ENCODE measurements around the gene TTC23.
"Not testable (repeated sequence)": the region's sequence is repeated elsewhere in the genome, so short reads cannot be mapped to it uniquely, and the experiment has no call there.

TTC23 gene

GRCh38 chr15:99250494-99250856 lies 1.1 kb upstream of the TTC23 start:
- DNase-seq (ENCODE audit: low read depth in 1 of 2, low spot score in 1 of 2): no peak

- no peak for DNase-seq (ENCODE audit: low read depth in 1 of 2, low spot score in 1 of 2)
Measured at GRCh38 chr15:99250001-99250400, 620 bp upstream of the TTC23 start.

GRCh38 chr15:99248000-99248715 lies 1.2 kb downstream of the TTC23 start:
- no peak for DNase-seq (ENCODE audit: low read depth in 1 of 2, low spot score in 1 of 2)

- no peak for DNase-seq (ENCODE audit: low read depth in 1 of 2, low spot score in 1 of 2)
Measured at GRCh38 chr15:99247062-99247461, 2.3 kb downstream of the TTC23 start.

GRCh38 chr15:99244306-99244705 lies 5.1 kb downstream of the TTC23 start:
- no peak for DNase-seq (ENCODE audit: low read depth in 1 of 2, low spot score in 1 of 2)

GRCh38 chr15:99241752-99242151 lies 7.6 kb downstream of the TTC23 start:
- DNase-seq (ENCODE audit: low read depth in 1 of 2, low spot score in 1 of 2): no peak

GRCh38 chr15:99239545-99240198 lies 9.7 kb downstream of the TTC23 start:
- DNase-seq (ENCODE audit: low read depth in 1 of 2, low spot score in 1 of 2): no peak

GRCh38 chr15:99238849-99239248 lies 10.5 kb downstream of the TTC23 start:
- DNase-seq (ENCODE audit: low read depth in 1 of 2, low spot score in 1 of 2): no peak

GRCh38 chr15:99234160-99234559 lies 15.2 kb downstream of the TTC23 start:
- DNase-seq (ENCODE audit: low read depth in 1 of 2, low spot score in 1 of 2): not testable (repeated sequence)

GRCh38 chr15:99232740-99233139 lies 16.6 kb downstream of the TTC23 start:
- DNase-seq (ENCODE audit: low read depth in 1 of 2, low spot score in 1 of 2): no peak

GRCh38 chr15:99230867-99231266 lies 18.5 kb downstream of the TTC23 start:
- no peak for DNase-seq (ENCODE audit: low read depth in 1 of 2, low spot score in 1 of 2)

GRCh38 chr15:99228120-99228770 lies 21.1 kb downstream of the TTC23 start:
- no peak for DNase-seq (ENCODE audit: low read depth in 1 of 2, low spot score in 1 of 2)

- DNase-seq (ENCODE audit: low read depth in 1 of 2, low spot score in 1 of 2): no peak
Measured at GRCh38 chr15:99226802-99227201, 22.6 kb downstream of the TTC23 start.

- DNase-seq (ENCODE audit: low read depth in 1 of 2, low spot score in 1 of 2): no peak
Measured at GRCh38 chr15:99224372-99225214, 24.8 kb downstream of the TTC23 start.

GRCh38 chr15:99213187-99213811 lies 36.1 kb downstream of the TTC23 start:
- peak; percentile 5 to 37 for DNase-seq (ENCODE audit: low read depth in 1 of 2, low spot score in 1 of 2)

GRCh38 chr15:99212406-99212805 lies 37.0 kb downstream of the TTC23 start:
- DNase-seq (ENCODE audit: low read depth in 1 of 2, low spot score in 1 of 2): no peak

- DNase-seq (ENCODE audit: low read depth in 1 of 2, low spot score in 1 of 2): no peak
Measured at GRCh38 chr15:99211926-99212325, 37.5 kb downstream of the TTC23 start.

- no peak for DNase-seq (ENCODE audit: low read depth in 1 of 2, low spot score in 1 of 2)
Measured at GRCh38 chr15:99210334-99210733, 39.0 kb downstream of the TTC23 start.

GRCh38 chr15:99209326-99209725 lies 40.1 kb downstream of the TTC23 start:
- no peak for DNase-seq (ENCODE audit: low read depth in 1 of 2, low spot score in 1 of 2)

- no peak for DNase-seq (ENCODE audit: low read depth in 1 of 2, low spot score in 1 of 2)
Measured at GRCh38 chr15:99207672-99208071, 41.7 kb downstream of the TTC23 start.

- no peak for DNase-seq (ENCODE audit: low read depth in 1 of 2, low spot score in 1 of 2)
Measured at GRCh38 chr15:99202176-99202552, 47.2 kb downstream of the TTC23 start.

Data from stimulated activated CD4-positive, alpha-beta T cell treated with anti-CD3 and anti-CD28 coated beads, Interleukin-15, amount 100 ng/mL, for 1 hour (primary cell).